SH-SY5Y (cell line): ENCODE data around the gene SNX9.

Source experiments
- GATA2 ChIP-seq: IDR thresholded peaks from 2 replicates; pipeline ENCODE4 v1.6.1; 2011; ENCODE audit warnings: mild to moderate bottlenecking, low read depth, low read length
- GATA3 ChIP-seq: IDR thresholded peaks from 2 replicates; pipeline ENCODE4 v1.6.1; 2011; ENCODE audit warnings: low read depth, mild to moderate bottlenecking, low read length, moderate library complexity

The SNX9 gene

DNA sequence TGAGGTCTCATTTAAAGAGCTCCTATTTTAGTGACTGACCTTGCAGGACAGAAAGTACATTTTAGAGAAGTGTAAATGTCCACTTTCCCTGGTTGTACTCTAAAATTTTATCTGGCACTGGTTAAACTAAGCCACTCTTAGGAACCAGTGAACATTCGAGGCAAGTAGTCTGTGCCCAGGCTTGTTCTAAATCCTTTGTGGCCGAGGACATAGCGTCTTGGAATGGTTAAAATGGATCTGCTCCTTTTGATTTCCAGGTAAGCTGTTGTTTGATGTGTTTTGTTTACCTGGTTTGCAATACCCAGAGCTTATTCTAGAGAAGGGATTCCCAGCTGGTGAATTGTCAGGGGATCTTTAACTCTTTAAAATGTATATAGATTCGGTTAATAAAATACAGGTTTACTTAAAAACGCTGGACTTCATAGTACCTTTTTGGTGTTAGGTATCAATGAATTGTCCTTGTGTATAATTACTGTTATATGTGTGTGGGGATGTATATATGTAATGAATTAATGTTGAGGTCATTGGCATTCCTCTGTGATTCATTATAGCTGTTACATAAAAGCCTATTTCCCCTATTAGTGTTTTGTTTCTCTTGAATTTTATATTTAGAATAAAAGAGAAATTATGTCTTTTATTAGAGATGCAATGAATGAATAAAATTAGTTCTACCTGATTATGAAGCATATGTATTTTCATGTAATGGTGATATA lies 15.8 kb downstream of the SNX9 start:
- TF ChIP-seq GATA3, result no peak
- TF ChIP-seq GATA2, result no peak

DNA sequence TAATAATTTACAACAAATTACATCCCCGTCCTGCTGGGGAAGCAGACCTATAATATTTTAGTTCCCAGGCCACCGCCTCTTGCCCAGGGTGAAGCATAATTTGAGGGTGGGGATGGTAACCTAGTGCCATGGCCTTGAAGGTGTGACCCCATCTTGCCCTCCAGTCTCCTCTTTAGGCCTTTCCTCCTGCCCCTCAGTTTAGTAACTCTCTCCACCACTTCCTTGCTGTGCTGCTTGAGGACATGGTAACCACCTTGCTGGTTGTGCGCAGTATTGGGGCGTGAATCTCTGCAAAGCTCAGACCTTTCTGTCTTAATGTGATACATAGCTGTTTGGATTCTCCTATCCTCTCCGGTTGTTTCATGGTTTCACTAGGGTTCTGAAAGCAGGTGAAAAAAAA lies 16.6 kb downstream of the SNX9 start:
- TF ChIP-seq GATA3, result no peak
- no peak for TF ChIP-seq GATA2

- TF ChIP-seq GATA3 (no peak), GATA2 (no peak)
These were observed 17.2 kb downstream of the SNX9 start for GRCh38 chr6:157840261-157840660.

- TF ChIP-seq GATA3, result no peak
- TF ChIP-seq GATA2, result no peak
These were observed 17.7 kb downstream of the SNX9 start for GRCh38 chr6:157840776-157841175.

- no peak for TF ChIP-seq GATA2
These were observed 18.3 kb downstream of the SNX9 start for GRCh38 chr6:157841211-157841840.

- TF ChIP-seq GATA3 (no peak), GATA2 (no peak)
These were observed 19.2 kb downstream of the SNX9 start for GRCh38 chr6:157842212-157842611.

DNA sequence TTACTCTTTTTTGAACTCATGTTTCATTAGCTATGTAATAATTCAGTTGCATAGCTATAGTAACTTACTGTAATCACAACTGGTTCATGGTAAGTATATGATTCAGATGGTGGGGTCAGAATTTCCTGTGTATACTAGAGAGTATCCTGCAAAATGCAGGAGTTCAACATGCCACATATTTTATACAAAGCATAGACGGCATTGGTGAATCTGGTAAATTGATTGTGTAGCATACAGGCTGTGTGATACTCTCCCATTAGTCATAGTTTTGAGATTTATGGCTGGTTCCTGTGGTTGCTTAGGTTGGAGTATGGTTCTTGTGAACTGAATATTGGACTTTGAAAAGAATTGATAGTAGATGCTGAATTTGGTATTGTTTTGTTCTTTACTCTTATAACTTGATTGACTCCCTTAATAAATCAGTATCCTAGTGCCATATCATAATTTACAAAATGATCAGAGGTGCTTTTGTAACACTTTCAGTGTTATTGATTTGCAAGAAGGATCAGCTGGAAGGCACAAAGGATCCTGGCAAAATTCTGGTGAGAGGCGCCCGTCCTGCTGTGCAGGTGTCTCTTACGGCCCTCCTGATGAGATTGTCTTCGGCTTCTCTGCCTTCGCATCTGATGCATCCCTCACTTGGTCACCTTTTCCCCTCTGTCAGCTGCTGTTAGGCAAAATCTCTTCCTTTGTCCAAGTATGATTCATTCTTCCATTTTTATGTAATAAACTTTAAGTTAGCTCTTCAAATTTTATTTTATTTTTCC lies 22.6 kb downstream of the SNX9 start:
- no peak for TF ChIP-seq GATA2
- no peak for TF ChIP-seq GATA3

DNA sequence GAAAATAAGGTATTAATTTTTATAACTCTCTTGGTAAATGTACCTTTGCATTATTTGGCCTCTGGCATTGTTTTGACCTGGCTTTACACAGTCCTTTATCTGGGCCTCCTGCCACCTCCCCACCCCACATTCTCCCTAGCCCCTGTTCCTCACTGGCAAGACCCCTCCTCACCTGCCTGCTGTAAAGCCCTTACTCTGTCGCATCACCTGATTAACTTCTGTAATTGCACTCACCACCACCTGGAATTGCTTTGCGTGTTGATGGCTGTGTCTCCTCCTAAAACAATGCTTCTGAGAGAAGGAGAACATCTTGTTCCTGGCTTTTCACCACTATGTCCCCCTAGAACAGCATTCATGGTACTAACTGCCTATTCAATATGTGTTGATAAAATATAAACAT lies 24.8 kb downstream of the SNX9 start:
- no peak for TF ChIP-seq GATA3
- no peak for TF ChIP-seq GATA2

DNA sequence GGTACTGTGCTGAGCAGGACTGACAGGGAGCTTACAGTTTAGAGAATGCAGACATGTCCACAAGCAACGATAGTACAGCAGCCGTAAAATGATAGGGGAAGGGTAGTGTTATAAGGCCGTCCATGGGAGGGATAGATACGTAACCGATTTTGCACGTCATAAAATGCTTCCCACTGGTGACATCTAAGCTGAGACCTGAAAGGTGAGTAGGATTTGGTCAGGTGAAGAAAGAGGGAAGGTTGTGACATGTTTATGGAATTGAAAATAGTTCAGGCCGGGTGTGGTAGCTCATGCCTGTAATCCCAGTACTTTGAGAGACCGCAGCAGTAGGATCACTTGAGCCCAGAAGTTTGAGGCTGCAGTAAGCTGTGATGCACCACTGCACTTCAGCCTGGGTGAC lies 25.6 kb downstream of the SNX9 start:
- no peak for TF ChIP-seq GATA3
- TF ChIP-seq GATA2, result no peak

DNA sequence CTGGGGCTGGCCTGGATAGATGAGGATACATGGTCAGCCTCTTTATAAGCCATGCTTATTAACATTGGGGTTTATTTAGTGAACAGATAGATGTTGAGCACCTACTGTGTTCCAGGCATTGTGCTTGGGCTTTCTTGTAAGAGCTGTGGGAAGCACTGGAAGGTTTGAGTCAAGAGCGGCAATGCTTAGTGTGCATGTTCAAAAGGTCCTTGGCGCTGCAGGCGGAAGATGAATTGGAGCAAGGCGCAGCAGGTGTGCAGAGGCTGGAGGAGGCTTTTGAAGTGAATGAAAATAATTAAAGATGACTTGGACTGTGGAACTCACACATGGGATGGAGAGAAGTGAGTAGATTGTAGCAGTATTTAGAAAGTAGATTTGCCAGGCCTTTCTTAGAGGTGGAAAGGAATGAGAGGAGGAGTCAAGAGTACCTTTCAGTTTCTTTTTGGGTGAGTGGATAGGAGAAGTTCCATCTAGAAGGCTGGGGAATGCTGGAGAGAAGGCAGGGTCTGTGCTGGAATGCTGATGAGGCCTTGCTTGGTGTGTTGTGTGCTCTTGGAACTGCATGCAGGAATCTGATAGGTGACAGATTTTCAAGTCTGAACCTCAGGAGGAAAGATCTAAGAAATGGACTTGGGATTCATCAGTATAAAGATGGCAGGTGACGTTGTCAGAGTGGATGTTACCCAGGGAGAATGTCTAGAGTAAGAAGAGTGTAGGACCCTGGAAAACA lies 26.4 kb downstream of the SNX9 start:
- TF ChIP-seq GATA2 (no peak), GATA3 (no peak)

DNA sequence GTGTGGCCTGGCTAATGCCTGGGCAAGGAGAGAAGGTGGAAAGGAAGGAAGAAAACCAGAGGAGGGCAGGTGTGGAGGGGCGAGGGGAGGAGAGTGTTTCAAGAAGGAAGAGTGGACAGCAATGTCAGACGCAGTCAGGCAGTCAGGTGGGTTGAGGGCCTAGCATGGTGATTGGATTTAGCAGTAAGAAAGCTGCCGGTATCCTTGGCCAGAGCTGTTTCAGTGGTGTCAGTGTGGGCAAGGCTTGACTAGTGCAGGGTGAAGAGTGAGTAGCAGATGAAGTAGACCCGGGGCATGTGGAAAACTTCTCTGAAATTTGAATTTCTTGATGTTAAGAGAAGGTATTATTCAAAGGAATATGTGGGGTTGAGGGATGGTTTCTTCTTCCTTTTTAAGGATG lies 27.0 kb downstream of the SNX9 start:
- TF ChIP-seq GATA3 (no peak), GATA2 (no peak)

- TF ChIP-seq GATA3 (no peak), GATA2 (no peak)
These were observed 30.2 kb downstream of the SNX9 start for GRCh38 chr6:157853018-157853805.

GRCh38 chr6:157853902-157854502 lies 31.0 kb downstream of the SNX9 start:
- TF ChIP-seq GATA2 (no peak), GATA3 (no peak)
